ENCODE data around the gene GNB1L.

DNA sequence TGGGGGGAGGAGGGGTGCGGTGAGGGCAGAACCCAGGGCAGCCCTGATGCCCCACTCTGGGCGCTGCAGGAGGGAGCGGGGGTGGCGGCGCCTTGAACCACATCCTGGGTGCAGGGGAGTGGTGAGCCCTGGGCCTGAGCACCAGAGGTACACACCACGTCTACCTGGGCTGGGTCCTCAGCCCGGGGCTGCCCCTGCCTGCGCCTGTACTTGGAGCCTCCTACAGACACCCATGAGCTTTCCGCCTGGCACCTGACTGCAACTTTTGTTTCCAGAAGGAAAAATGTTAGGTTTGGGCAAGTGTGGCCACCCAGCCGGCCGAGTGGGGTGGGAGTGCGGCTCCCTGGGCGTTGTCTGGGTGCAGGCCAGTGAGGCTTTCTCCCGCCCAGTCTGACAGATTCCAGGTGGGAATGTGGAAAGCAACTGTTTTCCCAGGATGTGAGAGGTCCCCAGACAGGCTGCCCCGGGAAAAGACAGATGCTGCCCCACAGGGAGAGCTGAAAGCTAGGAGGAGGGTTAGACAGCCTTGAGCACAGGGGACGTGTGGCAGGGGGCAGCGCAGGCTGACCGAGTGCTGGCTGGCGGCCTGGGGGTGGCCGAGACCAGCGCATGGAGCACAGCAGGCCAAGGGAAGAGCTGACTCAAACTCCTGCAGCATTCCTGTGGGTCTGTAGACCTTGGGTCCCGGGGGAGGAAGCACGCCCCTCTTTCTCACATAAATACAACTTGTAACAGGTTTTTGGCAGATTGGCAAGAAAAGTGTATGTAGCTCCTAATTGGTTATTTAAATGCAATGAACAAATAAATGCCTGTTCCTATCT is 44.1 kb downstream of the GNB1L start:
- TF ChIP-seq, protein P1, sequence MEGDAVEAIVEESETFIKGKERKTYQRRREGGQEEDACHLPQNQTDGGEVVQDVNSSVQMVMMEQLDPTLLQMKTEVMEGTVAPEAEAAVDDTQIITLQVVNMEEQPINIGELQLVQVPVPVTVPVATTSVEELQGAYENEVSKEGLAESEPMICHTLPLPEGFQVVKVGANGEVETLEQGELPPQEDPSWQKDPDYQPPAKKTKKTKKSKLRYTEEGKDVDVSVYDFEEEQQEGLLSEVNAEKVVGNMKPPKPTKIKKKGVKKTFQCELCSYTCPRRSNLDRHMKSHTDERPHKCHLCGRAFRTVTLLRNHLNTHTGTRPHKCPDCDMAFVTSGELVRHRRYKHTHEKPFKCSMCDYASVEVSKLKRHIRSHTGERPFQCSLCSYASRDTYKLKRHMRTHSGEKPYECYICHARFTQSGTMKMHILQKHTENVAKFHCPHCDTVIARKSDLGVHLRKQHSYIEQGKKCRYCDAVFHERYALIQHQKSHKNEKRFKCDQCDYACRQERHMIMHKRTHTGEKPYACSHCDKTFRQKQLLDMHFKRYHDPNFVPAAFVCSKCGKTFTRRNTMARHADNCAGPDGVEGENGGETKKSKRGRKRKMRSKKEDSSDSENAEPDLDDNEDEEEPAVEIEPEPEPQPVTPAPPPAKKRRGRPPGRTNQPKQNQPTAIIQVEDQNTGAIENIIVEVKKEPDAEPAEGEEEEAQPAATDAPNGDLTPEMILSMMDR (IDR thresholded peaks at IDR 0.05) = no peak
- TF ChIP-seq POLR2A (IDR thresholded peaks at IDR 0.05) (no peak), POLR2AphosphoS5 (IDR thresholded peaks at IDR 0.05) (no peak)

Data from prostate gland (tissue), 2 donors.